Measurements from ENCODE around the gene ZNF599.
A peak's percentile ranks its signal among the peaks of the same experiment; 100 is the strongest.

ZNF599 gene

DNA sequence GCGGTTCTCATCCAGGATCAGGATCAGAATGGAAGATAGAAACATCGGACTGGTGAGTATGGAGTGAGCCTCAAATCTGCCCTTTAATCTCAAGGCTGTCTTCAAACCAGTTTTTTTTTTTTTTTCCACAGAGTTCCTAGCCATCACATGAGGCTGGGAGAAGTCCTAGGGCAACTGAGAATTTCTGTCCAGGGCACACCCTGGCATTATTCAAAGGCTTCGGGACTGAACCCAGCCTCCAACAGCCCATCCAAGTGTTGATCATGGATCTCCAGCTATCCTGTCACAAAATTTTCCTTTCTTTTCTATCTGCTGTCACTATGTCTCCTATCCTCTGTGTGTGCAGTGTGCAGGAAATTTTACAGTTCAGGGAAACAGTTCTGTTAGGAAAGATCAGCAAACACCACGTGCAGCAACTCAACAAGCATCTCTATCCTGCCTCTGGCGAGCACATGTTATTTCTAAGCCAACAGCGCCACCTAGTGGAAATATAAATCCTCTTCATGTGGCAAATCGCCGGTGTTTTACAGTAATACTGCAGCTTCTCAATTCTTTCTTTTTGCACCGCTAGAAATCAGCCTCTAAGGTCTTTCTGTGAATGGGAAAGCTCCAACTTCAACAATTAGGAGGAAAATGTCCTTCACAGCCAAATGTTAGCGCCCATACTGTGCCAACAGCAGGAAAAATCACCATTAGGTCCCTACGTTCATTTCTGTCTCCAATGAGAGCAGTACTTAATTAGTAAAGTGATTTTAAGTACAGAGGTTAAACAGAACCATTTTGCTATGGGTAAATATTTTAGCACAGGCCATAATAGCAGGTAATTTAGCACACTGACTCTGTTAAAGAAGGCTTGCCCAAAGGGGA, 60.4 kb downstream of the ZNF599 start:
- no peaks in the 10 kb centered on the region for H3K79me2 ChIP-seq (ENCODE audit: control insufficient read depth, insufficient read depth, low read length)
- H3K9ac ChIP-seq (ENCODE audit: low read length), result no peak overlapping the region
- no peak overlapping the region for H2BK120ac ChIP-seq (ENCODE audit: low read depth, low read length)
- H2AK5ac ChIP-seq (ENCODE audit: low read length), result no peak overlapping the region
- no peak overlapping the region for H3K4me2 ChIP-seq (ENCODE audit: low read length)
- H2BK5ac ChIP-seq (ENCODE audit: low read length), result no peak overlapping the region
- peak; percentile 83 for DNase-seq
- WGBS (ENCODE audit: extremely low coverage, insufficient coverage, low lambda C conversion rate), result no CpG with 5 or more reads among the region's 11 CpGs
- no peaks in the 10 kb centered on the region for H3K4me1 ChIP-seq (ENCODE audit: control insufficient read depth, low read depth, low read length)
- H3K27me3 ChIP-seq (ENCODE audit: insufficient read depth, low read length, poor library complexity), result no peaks in the 10 kb centered on the region
- H3K36me3 ChIP-seq (ENCODE audit: control insufficient read depth, insufficient read depth, low read length), result no peaks in the 10 kb centered on the region
- no peak overlapping the region for H3K18ac ChIP-seq (ENCODE audit: low read length)
- H3K27ac ChIP-seq (ENCODE audit: low read depth, low read length), result no peak overlapping the region
- no peaks in the 10 kb centered on the region for H3K79me1 ChIP-seq (ENCODE audit: low read length)
- H4K5ac ChIP-seq (ENCODE audit: low read length), result no peak overlapping the region
- H3K4ac ChIP-seq (ENCODE audit: low read depth, low read length), result no peak overlapping the region
- no peak overlapping the region for H2BK15ac ChIP-seq (replicated peaks; ENCODE audit: low read depth)
- no peak overlapping the region for H3K23ac ChIP-seq (ENCODE audit: low read length)
- no peak overlapping the region for H3K4me3 ChIP-seq (ENCODE audit: low read length)
- H4K8ac ChIP-seq (ENCODE audit: low read depth, low read length), result no peak overlapping the region
- H3K56ac ChIP-seq (ENCODE audit: low read length), result no peak overlapping the region

DNA sequence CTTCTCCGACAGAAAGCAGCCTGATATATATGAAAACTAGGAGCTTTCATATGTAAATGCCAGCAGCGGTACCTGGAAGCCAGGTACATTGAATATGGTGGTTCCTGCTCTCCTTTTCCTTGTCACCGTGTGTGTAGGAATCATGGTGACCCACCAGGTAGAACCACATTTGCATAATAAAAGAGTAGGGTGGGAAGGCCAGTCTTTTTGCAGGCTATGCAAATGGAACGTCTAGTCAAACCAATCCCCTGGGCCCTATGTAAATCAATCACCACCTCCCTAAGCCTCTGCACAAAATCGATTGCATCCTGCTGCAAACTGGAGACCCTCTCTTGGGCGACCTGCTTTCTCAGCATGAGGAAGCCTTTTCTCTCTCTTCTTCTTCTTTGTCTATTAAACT, 61.1 kb downstream of the ZNF599 start:
- Histone ChIP-seq H3K4me2 (ENCODE audit: low read length) (no peak overlapping the region), H3K18ac (ENCODE audit: low read length) (no peak overlapping the region), H4K8ac (ENCODE audit: low read depth, low read length) (no peak overlapping the region), H2BK5ac (ENCODE audit: low read length) (no peak overlapping the region), H3K9ac (ENCODE audit: low read length) (no peak overlapping the region), H4K5ac (ENCODE audit: low read length) (no peak overlapping the region), H3K36me3 (ENCODE audit: control insufficient read depth, insufficient read depth, low read length) (no peaks in the 10 kb centered on the region), H2BK120ac (ENCODE audit: low read depth, low read length) (no peak overlapping the region), H3K27me3 (ENCODE audit: insufficient read depth, low read length, poor library complexity) (no peaks in the 10 kb centered on the region), H2AK5ac (ENCODE audit: low read length) (no peak overlapping the region), H3K23ac (ENCODE audit: low read length) (no peak overlapping the region), H3K4me1 (ENCODE audit: control insufficient read depth, low read depth, low read length) (no peaks in the 10 kb centered on the region), H3K79me1 (ENCODE audit: low read length) (no peaks in the 10 kb centered on the region), H3K56ac (ENCODE audit: low read length) (no peak overlapping the region), H3K79me2 (ENCODE audit: control insufficient read depth, insufficient read depth, low read length) (no peaks in the 10 kb centered on the region), H3K4ac (ENCODE audit: low read depth, low read length) (no peak overlapping the region), H3K27ac (ENCODE audit: low read depth, low read length) (no peak overlapping the region), H3K4me3 (ENCODE audit: low read length) (no peak overlapping the region), H2BK15ac (replicated peaks; ENCODE audit: low read depth) (no peak overlapping the region)
- DNase-seq, result no peak
- WGBS (ENCODE audit: extremely low coverage, insufficient coverage, low lambda C conversion rate), result no CpG with 5 or more reads among the region's 6 CpGs

Data from mesendoderm (in vitro differentiated cells).